HG02938 (cell line): Measurements from ENCODE around the gene SLC5A10.
A peak's percentile ranks its signal among the peaks of the same experiment; 100 is the strongest.
"Not testable (repeated sequence)": the region's sequence is repeated elsewhere in the genome, so short reads cannot be mapped to it uniquely, and the experiment has no call there.

Experiments
- ATAC-seq: cut with Tn5 transposase; IDR thresholded peaks from one replicate; pipeline ENCODE4 v1.9.1; 2021; ENCODE audit warnings: mild to moderate bottlenecking, moderate library complexity; ENCODE audit not compliant: unreplicated experiment

Gene SLC5A10

DNA sequence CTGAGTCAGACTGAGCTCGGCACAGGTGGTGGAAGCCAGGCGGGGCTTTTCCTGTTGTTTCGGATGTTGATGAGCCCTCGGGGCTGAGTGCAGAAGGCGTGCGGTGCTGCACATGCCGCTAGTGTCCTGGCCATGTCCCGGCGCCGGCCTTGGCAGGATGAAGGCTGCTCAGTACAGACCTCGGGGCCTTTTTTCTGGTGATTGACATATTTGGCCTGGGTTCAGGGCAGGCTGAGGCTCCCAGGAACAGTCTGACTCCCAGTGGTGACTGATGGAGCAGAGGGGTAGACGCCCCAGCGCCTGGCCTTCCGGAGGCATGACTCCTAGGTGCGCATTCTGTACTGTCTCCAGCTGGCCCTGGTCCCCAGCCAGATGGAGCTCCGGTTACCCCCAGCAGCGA is 86.0 kb downstream of the SLC5A10 start:
- ATAC-seq: not testable (repeated sequence)

DNA sequence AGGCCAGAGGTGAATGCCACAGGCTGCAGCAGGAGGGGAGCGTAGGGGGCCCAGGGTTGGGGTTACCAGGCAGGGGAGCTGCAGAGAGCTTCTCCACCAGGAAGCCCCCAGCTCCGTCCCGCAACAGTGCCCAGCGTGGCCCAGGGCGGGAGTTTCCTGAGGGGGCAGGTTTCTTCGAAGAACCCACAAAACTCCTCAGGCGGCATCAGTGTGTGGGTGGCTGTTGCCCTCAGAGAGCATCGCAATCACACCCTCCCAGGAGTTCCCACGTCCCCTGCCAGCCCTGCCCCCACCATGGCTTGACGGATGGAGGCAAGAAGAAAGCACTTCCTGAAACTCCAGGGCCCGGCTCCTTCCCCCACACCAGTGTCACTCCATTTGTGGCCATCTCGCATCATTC is 86.8 kb downstream of the SLC5A10 start:
- not testable (repeated sequence) for ATAC-seq

DNA sequence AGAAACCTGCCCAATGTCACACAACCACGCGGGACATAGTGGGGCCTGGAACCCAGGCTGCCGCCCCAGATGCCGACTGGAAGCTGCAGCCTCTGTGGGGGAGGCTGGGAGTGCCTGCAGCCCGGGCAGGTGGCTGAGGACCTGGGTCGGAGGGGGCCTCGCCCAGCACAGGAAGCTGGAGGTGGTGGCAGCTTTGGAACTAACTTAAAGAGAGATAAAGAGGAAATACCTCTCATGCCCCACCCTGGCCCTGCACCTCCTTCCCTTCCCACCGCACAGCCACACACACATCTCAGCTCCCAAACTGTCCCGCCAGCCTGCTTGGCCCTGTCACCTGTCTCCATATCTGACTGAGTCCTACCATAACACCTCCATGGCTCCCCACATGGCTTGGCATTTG is 88.4 kb downstream of the SLC5A10 start:
- not testable (repeated sequence) for ATAC-seq

DNA sequence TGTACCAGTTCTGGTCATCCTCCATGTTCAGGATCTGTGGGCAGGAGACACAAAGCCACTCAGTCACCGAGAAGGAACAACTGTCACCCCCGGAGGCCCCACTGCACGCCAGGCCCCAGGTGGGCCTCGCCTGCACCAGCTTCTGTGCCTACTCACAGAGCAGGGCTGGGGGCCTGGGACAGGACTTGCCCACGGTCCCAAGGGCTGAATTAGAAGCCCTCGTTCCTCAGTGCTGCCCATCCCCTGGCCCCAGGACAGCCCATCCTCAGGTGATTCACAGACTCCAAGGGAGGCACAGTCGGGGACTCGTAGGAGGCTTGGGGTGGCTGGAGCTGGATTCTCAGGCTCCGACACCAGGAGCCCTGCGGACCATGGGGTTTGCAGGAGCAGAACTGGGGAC is 89.9 kb downstream of the SLC5A10 start:
- ATAC-seq: not testable (repeated sequence)

DNA sequence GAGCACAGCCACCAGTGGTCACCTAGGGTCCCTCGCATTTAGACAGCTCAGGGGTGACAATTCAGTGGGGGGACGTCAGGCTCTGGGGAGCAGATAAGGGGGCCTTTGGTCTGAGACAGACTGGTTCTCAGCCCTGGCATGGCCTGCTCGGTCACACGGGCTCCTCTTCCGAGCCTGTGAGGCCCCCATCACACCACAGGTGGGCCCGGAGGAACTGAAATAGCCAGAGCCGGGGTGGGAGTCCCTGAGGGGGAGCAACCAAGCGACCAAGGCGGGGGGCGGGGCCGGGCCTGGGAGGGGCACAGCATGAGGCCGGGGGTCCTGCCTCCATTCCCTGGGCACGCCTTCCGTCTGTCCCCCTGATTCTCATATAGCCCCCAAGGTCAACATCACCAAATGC is 90.4 kb downstream of the SLC5A10 start:
- ATAC-seq: not testable (repeated sequence)

DNA sequence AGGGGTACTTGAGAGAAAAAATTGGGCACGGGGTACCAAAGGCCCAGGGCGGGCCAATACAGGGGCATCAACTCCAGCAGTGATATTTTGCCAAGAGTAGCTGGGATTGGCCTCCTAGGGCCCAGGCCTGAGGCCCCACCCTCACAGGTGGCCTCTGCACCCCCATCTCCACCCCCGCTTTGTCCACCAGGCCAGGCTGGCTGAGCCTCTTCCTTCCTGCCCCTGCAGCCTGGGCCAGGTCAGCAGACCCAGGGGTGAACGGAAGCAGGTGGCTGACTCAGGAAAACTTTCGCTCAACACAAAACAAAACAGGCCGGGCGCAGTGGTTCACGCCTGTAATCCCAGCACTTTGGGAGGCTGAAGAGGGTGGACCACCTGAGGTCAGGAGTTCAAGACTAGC is 91.1 kb downstream of the SLC5A10 start:
- not testable (repeated sequence) for ATAC-seq

DNA sequence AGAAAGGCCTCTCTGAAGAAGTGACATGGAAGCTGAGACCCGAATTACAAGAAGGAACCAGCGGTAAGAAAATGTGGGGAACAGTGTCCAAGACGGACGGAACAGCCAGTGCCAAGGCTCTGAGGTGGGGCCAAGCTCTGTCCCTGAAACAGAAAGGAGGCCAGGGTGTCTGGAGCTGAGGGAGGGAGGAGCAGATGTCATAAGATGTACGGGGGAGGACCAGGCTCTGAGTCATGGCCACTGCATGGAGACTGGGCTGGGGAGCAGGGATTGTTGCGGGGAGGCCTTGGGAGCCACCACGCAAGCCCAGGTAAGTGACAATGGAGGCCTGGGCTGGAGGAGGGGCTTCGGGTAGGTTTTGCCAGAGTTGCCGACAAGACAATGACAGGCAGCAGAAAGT is 92.7 kb downstream of the SLC5A10 start:
- ATAC-seq: not testable (repeated sequence)

DNA sequence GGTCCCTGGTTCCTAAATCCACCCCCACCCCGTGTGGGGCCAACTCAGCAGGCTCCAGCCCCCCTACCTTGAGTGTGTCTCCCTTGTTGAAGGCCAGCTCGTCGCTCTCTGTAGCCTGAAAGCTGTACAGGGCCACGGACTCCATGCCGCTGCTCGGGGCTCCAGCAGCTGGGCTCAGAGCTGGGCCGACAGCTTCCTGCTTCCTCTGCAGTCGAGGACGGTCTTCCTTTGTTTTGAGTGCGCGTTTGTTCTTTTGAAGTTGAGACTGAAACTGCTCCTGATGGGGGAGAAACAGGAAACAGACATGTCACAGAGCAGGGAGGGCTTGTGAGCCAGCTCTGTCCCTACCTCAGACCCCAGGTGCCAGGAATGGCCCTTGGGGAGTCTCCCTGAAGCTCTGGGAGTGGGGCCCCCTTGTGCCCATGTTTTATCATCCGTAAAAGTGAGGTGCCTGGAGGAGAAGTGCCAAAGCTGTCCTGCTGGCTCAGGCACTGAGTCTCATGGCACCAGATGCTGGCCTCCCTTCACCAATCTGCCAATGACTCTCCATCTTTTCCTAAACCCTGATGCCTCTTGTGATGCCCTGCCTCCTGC is 94.9 kb downstream of the SLC5A10 start, which contains the start of gene GRAP:
GRAP (minus strand) TSS at position 176 of the 594 bp plus-strand sequence; CDS start at position 145, 31 bp downstream.
- not testable (repeated sequence) for ATAC-seq

DNA sequence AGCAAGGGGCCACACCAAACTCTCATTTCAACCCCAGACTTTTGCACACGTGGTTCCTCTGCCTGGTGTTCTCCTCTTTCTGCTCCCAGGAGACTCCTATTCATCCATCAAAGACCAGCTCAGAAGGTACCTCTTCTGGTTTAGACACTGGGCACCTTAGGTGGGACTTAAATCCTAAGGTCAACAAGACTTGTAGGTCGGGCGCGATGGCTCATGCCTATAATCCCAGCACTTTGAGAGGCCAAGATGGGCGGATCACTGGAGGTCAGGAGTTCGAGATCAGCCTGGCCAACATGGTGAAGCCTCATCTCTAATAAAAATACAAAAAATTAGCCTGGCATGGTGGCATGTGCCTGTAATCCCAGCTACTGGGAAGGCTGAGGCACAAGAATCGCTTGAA is 95.5 kb downstream of the SLC5A10 start:
- ATAC-seq: not testable (repeated sequence)

DNA sequence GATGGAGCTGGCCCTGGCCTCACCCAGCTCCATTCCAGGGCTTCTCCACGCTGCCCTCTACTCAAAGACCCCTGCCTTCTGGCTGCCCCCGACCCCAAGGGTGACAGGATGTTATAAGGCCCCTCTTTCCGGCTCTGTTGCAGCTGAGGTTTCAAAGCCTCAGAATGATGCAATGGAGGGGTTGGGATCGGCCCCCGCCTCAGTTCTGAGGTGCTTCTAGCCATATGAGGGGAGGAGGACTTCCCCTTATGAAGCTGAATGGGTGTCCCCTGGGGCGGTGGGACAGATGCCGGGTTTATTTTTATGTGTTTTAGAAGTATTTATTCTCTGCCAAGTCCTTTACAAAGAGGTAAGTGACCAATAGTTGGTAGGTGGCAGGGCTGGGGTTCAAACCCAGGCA is 96.9 kb downstream of the SLC5A10 start:
- not testable (repeated sequence) for ATAC-seq

DNA sequence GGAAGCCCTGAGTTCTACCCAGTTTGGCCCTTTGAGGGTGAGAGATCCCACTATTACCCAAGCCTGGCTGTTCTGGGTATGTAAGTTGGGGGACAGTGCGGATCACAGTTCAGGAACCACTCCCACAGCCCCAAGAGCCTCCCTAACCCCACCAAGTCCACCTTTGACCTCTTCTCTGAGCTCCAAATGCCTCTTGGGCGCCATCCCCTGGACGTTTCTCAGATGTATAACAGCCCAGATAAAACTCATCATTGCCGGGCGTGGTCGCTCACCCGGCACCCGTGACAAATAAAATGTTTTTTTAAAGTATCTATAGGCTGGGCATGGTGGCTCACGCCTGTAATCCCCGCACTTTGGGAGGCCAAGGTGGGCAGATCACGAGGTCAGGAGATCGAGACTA is 103.5 kb downstream of the SLC5A10 start:
- not testable (repeated sequence) for ATAC-seq

DNA sequence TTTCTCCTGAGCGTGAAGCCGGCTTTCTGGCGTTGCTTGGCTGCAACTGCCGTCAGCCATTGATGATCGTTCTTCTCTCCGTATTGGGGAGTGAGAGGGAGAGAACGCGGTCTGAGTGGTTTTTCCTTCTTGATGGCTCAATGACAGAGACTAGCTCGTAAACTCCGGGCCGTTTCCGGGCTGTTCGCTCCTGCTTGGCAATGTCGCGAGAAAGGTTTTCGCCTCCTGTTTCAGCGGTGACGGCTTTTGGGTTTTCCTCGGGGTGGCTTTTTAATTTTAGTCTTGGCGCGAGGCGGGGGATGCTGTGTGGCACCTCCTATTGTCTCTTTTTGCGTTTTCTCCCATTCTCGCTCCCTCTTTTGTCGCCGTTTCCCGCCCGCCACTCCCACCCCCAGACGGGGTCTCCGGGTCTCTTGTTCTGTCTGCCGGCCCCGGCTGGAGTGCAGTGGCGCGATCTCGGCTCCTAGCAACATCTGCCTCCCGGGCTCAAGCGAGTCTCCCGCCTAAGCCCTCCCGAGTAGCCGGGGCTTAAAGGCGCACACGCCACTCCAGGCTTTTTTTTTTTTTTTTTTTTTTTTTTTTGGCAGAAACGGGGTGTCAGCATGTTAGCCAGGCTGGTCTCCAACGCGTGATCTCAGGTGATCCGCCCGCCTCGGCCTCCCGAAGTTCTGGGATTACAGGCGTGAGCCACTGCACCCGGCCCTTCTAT is 110.2 kb downstream of the SLC5A10 start:
- not testable (repeated sequence) for ATAC-seq

DNA sequence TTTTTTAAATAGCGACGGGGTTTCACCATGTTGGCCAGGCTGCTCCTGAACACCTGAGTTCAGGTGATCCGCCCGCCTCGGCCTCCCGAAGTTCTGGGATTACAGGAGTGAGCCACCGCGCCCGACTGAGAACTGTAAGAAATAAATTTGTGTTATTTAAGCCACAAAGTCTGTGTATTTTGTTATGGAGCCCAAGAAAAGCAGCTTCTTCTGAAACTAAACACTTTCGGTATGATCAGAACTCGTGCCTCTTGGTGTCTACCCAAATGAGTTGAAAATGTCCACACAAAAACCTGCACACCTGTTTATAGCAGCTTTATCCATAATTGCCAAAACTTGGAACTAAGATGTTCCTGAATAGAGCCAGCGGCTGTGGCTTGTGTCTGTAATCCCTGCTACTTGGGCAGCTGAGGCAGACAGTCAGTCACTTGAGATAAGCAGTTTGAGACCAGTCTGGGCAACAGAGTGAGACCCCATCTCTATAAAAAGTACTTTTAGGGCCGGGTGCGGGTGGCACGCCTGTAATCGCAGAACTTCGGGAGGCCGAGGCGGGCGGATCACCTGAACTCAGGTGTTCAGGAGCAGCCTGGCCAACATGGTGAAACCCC is 110.9 kb downstream of the SLC5A10 start:
- ATAC-seq: peak; percentile 57

DNA sequence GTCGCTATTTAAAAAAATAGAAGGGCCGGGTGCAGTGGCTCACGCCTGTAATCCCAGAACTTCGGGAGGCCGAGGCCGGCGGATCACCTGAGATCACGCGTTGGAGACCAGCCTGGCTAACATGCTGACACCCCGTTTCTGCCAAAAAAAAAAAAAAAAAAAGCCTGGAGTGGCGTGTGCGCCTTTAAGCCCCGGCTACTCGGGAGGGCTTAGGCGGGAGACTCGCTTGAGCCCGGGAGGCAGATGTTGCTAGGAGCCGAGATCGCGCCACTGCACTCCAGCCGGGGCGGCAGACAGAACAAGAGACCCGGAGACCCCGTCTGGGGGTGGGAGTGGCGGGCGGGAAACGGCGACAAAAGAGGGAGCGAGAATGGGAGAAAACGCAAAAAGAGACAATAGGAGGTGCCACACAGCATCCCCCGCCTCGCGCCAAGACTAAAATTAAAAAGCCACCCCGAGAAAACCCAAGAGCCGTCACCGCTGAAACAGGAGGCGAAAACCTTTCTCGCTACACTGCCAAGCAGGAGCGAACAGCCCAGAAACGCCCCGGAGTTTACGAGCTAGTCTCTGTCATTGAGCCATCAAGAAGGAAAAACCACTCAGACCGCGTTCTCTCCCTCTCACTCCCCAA is 111.5 kb downstream of the SLC5A10 start:
- ATAC-seq: peak; percentile 74

DNA sequence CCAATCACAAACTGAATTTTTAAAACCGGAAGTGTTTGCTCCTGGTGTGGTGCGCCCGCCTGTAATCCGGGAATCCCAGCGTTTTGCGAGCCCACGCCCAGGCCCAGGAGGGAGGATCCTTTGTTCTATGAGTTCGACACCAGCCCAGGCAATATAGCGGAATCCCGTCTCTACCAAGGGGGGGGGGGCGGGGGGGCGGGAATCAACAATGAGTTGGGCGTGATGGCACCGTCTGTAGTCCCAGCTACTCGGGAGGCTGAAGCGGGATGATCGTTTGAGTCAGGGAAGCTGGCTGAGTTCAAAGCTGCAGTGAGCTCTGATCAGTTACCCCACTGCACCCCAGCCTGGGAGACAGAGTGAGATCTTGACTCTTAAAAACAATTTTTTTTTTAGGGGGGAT is 112.4 kb downstream of the SLC5A10 start:
- ATAC-seq: not testable (repeated sequence)

DNA sequence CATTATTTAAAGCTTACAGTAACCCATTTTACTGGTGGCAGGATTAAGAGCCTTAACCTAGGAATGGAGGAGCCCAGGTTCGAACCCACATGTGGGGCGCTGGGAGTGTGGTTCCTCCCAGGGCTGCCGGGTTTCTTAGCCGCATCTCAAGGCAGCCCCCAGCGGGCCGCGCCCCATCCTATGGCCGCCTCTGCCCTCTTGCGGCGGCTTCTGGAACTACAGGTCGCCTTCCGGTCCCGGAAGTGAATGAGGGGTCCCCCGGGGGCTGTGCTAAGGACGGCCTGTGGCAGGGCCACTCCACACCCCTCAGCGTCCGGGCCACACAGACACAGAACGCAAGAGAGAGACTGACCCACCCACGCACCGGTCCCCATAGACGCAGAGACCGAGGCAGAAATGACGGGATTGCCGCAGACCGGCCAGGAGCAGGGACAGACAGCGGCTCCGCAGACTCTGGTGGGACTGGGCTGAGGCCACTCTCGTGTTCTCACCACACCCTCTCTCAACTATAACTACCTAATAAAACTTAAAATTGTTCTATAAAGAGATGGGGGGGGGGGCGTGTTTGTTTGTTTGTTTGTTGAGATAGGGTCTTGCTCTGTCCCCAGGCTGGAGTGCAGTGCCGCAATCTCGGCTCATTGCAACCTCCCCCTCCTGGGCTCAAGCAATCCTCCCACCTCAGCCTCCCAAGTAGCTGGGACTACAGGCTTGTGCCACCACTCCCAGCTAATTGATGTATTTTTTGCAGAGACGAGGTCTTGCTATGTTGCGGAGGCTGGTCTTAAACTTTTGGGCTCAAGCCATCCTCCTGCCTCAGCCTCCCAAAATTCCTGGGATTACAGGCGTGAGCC is 118.6 kb downstream of the SLC5A10 start:
- not testable (repeated sequence) for ATAC-seq
